ENCODE data around the gene RNF168. TPM values are rescaled to one million over a fixed set of nuclear protein-coding genes. Genes with fewer than 3 reads are reported as not detected.
"Not testable (repeated sequence)": the region's sequence is repeated elsewhere in the genome, so short reads cannot be mapped to it uniquely, and the experiment has no call there.

The RNF168 gene
- total RNA-seq, 1 experiment from 2014 or later: 17.1 TPM

- no peak overlapping the region for H3K27ac ChIP-seq
- H3K9me3 ChIP-seq (replicated peaks): no peaks in the 10 kb centered on the region
- peaks cover 55% of the 10 kb centered on the region for H3K36me3 ChIP-seq
These were observed 31.3 kb downstream of the RNF168 start for GRCh38 chr3:196472286-196472685.

DNA sequence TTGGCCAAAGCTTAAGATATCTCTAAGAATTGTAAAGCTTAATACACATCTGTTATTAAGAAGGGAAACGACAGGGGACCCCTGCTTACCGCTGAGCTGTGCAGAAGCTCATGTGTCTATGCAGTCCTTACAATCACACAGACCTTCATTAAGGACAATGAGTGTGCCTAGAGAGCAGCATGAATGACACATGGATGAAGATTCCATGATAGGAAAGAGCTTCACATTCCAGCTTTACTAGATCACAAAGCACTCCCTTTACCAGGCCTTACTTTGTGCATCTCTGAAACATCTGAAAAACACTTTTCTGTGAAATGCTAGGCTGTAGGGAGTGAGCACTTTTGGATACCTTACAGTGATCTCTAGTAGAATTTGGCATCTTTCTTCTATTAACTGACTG is 32.0 kb downstream of the RNF168 start:
- Histone ChIP-seq H3K27me3 (replicated peaks) (no peaks in the 10 kb centered on the region), H3K9me3 (replicated peaks) (no peaks in the 10 kb centered on the region), H3K36me3 (peaks cover 50% of the 10 kb centered on the region), H3K4me3 (no peak overlapping the region), H3K4me1 (replicated peaks) (no peaks in the 10 kb centered on the region), H3K27ac (no peak overlapping the region)
- DNase-seq (ENCODE audit: low read depth in 1 of 2, low spot score in 2 of 2): no peak

More at GRCh38 chr3:196472286-196472685, 31.3 kb downstream of the RNF168 start:
- Histone ChIP-seq H3K27me3 (replicated peaks) (no peaks in the 10 kb centered on the region), H3K4me3 (no peak overlapping the region), H3K4me1 (replicated peaks) (no peaks in the 10 kb centered on the region)
- DNase-seq (ENCODE audit: low read depth in 1 of 2, low spot score in 2 of 2): no peak

DNA sequence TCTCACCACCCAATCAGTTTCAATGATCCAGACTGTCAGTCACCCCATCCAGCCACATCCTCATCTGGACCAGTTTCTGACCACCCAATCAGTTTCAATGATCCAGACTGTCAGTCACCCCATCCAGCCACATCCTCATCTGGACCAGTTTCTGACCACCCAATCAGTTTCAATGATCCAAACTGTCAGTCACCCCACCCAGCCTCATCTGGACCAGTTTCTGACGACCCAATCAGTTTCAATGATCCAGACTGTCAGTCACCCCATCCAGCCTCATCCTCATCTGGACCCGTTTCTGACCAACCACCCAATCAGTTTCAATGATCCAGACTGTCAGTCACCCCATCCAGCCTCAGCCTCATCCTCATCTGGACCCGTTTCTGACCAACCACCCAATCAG is 33.4 kb downstream of the RNF168 start:
- peaks cover 47% of the 10 kb centered on the region for H3K36me3 ChIP-seq
- H3K9me3 ChIP-seq (replicated peaks); H3K4me3 ChIP-seq; H3K27ac ChIP-seq; H3K27me3 ChIP-seq (replicated peaks); DNase-seq (ENCODE audit: low read depth in 1 of 2, low spot score in 2 of 2); H3K4me1 ChIP-seq (replicated peaks): not testable (repeated sequence)

- Histone ChIP-seq H3K27me3 (replicated peaks) (no peaks in the 10 kb centered on the region), H3K36me3 (peaks cover 6% of the 10 kb centered on the region), H3K4me1 (replicated peaks) (no peaks in the 10 kb centered on the region), H3K9me3 (replicated peaks) (no peaks in the 10 kb centered on the region), H3K27ac (no peak overlapping the region), H3K4me3 (no peak overlapping the region)
- DNase-seq (ENCODE audit: low read depth in 1 of 2, low spot score in 2 of 2): no peak
These were observed 39.8 kb downstream of the RNF168 start for GRCh38 chr3:196463804-196464203.

GRCh38 chr3:196463478-196463756 is 40.2 kb downstream of the RNF168 start:
- Histone ChIP-seq H3K4me3 (no peak overlapping the region), H3K9me3 (replicated peaks) (no peaks in the 10 kb centered on the region), H3K27ac (no peak overlapping the region), H3K4me1 (replicated peaks) (no peaks in the 10 kb centered on the region), H3K36me3 (peaks cover 2% of the 10 kb centered on the region), H3K27me3 (replicated peaks) (no peaks in the 10 kb centered on the region)
- DNase-seq (ENCODE audit: low read depth in 1 of 2, low spot score in 2 of 2): no peak

GRCh38 chr3:196462680-196463477 is 40.7 kb downstream of the RNF168 start:
- not testable (repeated sequence) for H3K27me3 ChIP-seq (replicated peaks)

GRCh38 chr3:196458063-196458462 is 45.5 kb downstream of the RNF168 start:
- Histone ChIP-seq H3K9me3 (replicated peaks) (no peaks in the 10 kb centered on the region), H3K4me3 (no peak overlapping the region), H3K36me3 (no peaks in the 10 kb centered on the region), H3K27me3 (replicated peaks) (no peaks in the 10 kb centered on the region), H3K4me1 (replicated peaks) (no peaks in the 10 kb centered on the region), H3K27ac (no peak overlapping the region)
- DNase-seq (ENCODE audit: low read depth in 1 of 2, low spot score in 2 of 2): no peak

More at GRCh38 chr3:196462680-196463477, 40.7 kb downstream of the RNF168 start:
- not testable (repeated sequence) for H3K4me1 ChIP-seq (replicated peaks); H3K4me3 ChIP-seq; H3K9me3 ChIP-seq (replicated peaks); H3K27ac ChIP-seq; H3K36me3 ChIP-seq; DNase-seq (ENCODE audit: low read depth in 1 of 2, low spot score in 2 of 2)

GRCh38 chr3:196457470-196457869 is 46.1 kb downstream of the RNF168 start:
- not testable (repeated sequence) for H3K36me3 ChIP-seq; H3K27ac ChIP-seq; H3K4me1 ChIP-seq (replicated peaks); H3K4me3 ChIP-seq; DNase-seq (ENCODE audit: low read depth in 1 of 2, low spot score in 2 of 2); H3K9me3 ChIP-seq (replicated peaks); H3K27me3 ChIP-seq (replicated peaks)

- H3K27me3 ChIP-seq (replicated peaks): no peaks in the 10 kb centered on the region
- H3K36me3 ChIP-seq: no peaks in the 10 kb centered on the region
- no peak overlapping the region for H3K27ac ChIP-seq
- H3K4me3 ChIP-seq: no peak overlapping the region
- H3K4me1 ChIP-seq (replicated peaks): no peaks in the 10 kb centered on the region
- DNase-seq (ENCODE audit: low read depth in 1 of 2, low spot score in 2 of 2): no peak
- H3K9me3 ChIP-seq (replicated peaks): no peaks in the 10 kb centered on the region
These were observed 48.6 kb downstream of the RNF168 start for GRCh38 chr3:196454935-196455334.

DNA sequence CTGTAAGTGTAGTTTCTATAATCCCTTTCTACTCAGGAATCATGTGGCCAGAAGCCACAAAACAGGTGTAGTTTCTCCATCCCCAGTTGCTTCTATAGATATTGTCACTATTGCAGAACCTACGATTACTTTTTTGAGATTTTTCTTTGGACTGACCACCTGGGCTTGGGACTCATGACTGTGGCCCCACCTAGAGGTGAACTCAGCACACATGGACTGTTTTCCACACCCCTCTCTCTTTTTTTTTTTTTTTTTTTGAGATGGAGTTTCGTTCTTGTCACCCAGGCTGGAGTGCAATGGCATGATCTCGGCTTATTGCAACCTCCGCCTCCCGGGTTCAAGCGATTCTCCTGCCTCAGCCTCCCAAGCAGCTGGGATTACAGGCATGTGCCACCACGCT is 58.2 kb downstream of the RNF168 start:
- not testable (repeated sequence) for H3K27ac ChIP-seq; DNase-seq (ENCODE audit: low read depth in 1 of 2, low spot score in 2 of 2); H3K36me3 ChIP-seq; H3K27me3 ChIP-seq (replicated peaks); H3K9me3 ChIP-seq (replicated peaks); H3K4me3 ChIP-seq; H3K4me1 ChIP-seq (replicated peaks)

DNA sequence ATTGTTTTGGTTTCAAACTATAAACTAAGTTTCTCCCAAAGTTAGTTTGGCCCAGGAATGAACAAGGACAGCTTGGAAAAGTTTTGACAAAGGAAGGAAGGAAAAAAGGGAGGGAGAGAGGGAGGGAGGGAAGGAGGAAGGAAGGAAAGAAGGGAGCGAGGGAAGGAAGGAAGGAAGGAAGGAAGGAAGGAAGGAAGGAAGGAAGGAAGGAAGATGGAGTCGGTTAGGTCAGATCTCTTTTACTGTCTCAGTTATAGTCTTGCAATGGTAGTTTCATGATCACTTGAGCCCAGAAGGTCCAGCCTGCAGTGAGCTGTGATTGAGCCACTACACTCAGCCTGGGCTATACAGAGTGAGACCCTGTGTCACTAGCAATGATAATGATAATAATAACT is 59.1 kb downstream of the RNF168 start:
- Histone ChIP-seq H3K9me3 (replicated peaks) (no peaks in the 10 kb centered on the region), H3K27ac (no peak overlapping the region), H3K36me3 (no peaks in the 10 kb centered on the region), H3K27me3 (replicated peaks) (no peaks in the 10 kb centered on the region), H3K4me3 (no peak overlapping the region), H3K4me1 (replicated peaks) (peaks cover 7% of the 10 kb centered on the region)
- no peak for DNase-seq (ENCODE audit: low read depth in 1 of 2, low spot score in 2 of 2)

DNA sequence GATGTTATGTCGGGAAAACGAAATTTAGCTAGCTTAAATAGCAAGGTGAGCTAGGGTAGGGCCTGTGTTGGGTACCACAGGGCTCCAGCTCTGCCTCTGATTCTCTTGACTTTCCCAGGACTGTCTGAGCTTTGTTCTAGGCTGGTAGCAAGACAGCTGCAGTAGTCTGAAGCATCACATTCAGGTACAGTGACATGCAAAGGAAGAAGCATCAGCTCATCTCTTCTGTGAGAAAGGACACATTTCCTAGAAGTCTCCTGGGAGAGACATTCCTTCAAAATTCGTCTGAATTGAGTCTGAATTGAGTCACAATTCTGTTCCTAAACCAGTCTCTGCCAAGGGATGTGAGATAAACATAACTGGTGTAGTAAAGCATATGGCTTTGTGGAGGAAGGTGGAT is 62.9 kb downstream of the RNF168 start:
- Histone ChIP-seq H3K4me3 (no peak overlapping the region), H3K9me3 (replicated peaks) (no peaks in the 10 kb centered on the region), H3K36me3 (no peaks in the 10 kb centered on the region), H3K4me1 (replicated peaks) (peaks cover 7% of the 10 kb centered on the region), H3K27ac (no peak overlapping the region), H3K27me3 (replicated peaks) (no peaks in the 10 kb centered on the region)
- no peak for DNase-seq (ENCODE audit: low read depth in 1 of 2, low spot score in 2 of 2)

DNA sequence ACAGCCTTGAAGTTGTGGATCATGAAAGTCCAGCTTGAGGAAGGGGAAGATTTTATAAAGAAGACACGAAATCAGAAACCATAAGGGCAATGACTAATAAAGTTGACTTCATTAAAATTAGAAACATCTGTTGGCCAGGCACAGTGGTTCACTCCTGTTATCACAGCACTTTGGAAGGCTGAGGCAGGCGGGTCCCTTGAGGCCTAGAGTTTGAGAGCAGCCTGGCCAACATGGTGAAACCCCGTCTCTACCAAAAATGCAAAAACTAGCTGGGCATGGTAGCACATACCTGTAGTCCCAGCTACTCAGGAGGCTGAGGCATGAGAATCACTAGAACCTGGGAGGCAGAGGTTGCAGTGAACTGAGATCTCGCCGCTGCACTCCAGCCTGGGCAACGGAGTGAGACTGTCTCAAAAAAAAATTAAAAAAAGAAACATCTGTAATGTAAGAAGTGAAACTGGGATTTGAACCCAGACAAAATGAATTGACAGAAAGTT is 63.5 kb downstream of the RNF168 start:
- no peak overlapping the region for H3K27ac ChIP-seq
- H3K4me3 ChIP-seq: no peak overlapping the region
- no peaks in the 10 kb centered on the region for H3K36me3 ChIP-seq
- H3K27me3 ChIP-seq (replicated peaks): no peaks in the 10 kb centered on the region
- DNase-seq (ENCODE audit: low read depth in 1 of 2, low spot score in 2 of 2): no peak
- peaks cover 7% of the 10 kb centered on the region for H3K4me1 ChIP-seq (replicated peaks)
- H3K9me3 ChIP-seq (replicated peaks): no peaks in the 10 kb centered on the region

GRCh38 chr3:196432137-196432879 is 71.3 kb downstream of the RNF168 start, which contains the start of gene UBXN7:
UBXN7 (minus strand) TSS chr3:196432427; CDS start chr3:196432399, 28 bp downstream.
- Histone ChIP-seq H3K36me3 (peaks cover 9% of the 10 kb centered on the region; the same call in 1 of the 2 replicates), H3K4me1 (replicated peaks) (no peaks in the 10 kb centered on the region; the same call in 1 of the 2 replicates), H3K9me3 (replicated peaks) (no peaks in the 10 kb centered on the region), H3K27me3 (replicated peaks) (no peaks in the 10 kb centered on the region), H3K4me3 (peak within 1 kb of the TSS; percentile 76), H3K27ac (peak within 1 kb of the TSS; percentile 33)
- peak; percentile 92 for DNase-seq (ENCODE audit: low read depth in 1 of 2, low spot score in 2 of 2)

All from SJSA1 (cell line).